IPS-18a (cell line): ENCODE data around the gene KPNA1.

ENCODE experiments used
- H3K27ac ChIP-seq: one replicate; pipeline ENCODE4 v1.5.1; 2013; ENCODE audit warnings: low read length
- H3K27me3 ChIP-seq: one replicate; pipeline ENCODE4 v1.6.1; 2013; ENCODE audit warnings: mild to moderate bottlenecking, low read length; ENCODE audit not compliant: control insufficient read depth, insufficient read depth
- H3K36me3 ChIP-seq: one replicate; pipeline ENCODE4 v1.6.1; 2013; ENCODE audit warnings: low read depth, low read length; ENCODE audit not compliant: control insufficient read depth
- H3K4me1 ChIP-seq: one replicate; pipeline ENCODE4 v1.6.1; 2013; ENCODE audit warnings: low read depth, low read length; ENCODE audit not compliant: control insufficient read depth
- H3K4me3 ChIP-seq: one replicate; pipeline ENCODE4 v1.5.1; 2013; ENCODE audit warnings: low read length
- H3K9ac ChIP-seq: one replicate; pipeline ENCODE4 v1.6.1; 2013; ENCODE audit warnings: mild to moderate bottlenecking, low read length, moderate library complexity
- H3K9me3 ChIP-seq: one replicate; pipeline ENCODE4 v1.6.1; 2013; ENCODE audit warnings: low read depth, low read length; ENCODE audit not compliant: control insufficient read depth

KPNA1 gene

DNA sequence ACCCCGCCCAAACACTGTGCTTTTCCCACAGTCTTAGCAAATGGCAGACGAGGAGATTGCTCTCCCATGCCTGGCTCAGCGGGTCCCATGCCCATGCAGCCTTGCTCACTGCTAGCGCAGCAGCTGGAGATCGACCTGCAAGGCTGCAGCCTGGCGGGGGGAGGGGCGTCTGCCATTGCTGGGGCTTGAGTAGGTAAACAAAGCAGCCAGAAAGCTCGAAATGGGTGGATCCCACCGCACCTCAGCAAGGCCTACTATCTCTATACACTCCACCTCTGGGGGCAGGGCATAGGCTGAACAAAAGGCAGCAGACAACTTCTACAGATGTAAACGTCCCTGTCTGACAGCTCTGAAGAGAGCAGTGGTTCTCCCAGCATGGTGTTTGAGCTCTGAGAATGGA is 71.6 kb downstream of the KPNA1 start:
- H3K9me3 ChIP-seq = no peaks in the 10 kb centered on the region
- H3K9ac ChIP-seq = no peak overlapping the region
- peaks cover 29% of the 10 kb centered on the region for H3K36me3 ChIP-seq
- no peak overlapping the region for H3K4me3 ChIP-seq
- H3K27me3 ChIP-seq = no peaks in the 10 kb centered on the region
- H3K4me1 ChIP-seq = peaks cover 13% of the 10 kb centered on the region
- peak overlapping the region; percentile 71 for H3K27ac ChIP-seq

DNA sequence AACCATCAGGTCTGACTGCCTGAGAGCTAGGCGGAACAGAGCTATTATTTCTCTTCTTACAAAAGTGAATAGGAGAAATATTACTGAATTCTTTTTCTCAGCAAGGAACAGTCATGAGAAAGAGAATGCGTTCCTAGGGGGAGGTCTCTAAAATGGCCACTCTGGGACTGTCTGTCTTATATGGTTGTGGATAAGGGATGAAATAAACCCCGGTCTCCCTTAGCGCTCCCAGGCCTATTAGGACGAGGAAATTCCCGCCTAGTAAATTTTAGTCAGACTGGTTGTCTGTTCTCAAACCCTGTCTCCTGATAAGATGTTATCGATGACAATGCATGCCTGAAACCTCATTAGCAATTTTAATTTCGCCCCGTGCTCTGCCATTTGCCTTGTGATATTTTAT is 78.8 kb downstream of the KPNA1 start:
- Histone ChIP-seq H3K36me3 (peaks cover 53% of the 10 kb centered on the region), H3K27me3 (no peaks in the 10 kb centered on the region), H3K4me3 (no peak overlapping the region), H3K4me1 (no peaks in the 10 kb centered on the region), H3K27ac (no peak overlapping the region), H3K9me3 (no peaks in the 10 kb centered on the region), H3K9ac (no peak overlapping the region)

- Histone ChIP-seq H3K9me3 (no peaks in the 10 kb centered on the region), H3K36me3 (peaks cover 46% of the 10 kb centered on the region), H3K4me1 (no peaks in the 10 kb centered on the region)
These were observed 84.4 kb downstream of the KPNA1 start for GRCh38 chr3:122430371-122430770.

GRCh38 chr3:122427857-122428471 is 86.8 kb downstream of the KPNA1 start:
- Histone ChIP-seq H3K9ac (no peak overlapping the region), H3K27me3 (no peaks in the 10 kb centered on the region), H3K27ac (no peak overlapping the region), H3K4me1 (no peaks in the 10 kb centered on the region), H3K36me3 (peaks cover 55% of the 10 kb centered on the region), H3K4me3 (no peak overlapping the region), H3K9me3 (no peaks in the 10 kb centered on the region)

More at GRCh38 chr3:122430371-122430770, 84.4 kb downstream of the KPNA1 start:
- Histone ChIP-seq H3K4me3 (no peak overlapping the region), H3K27me3 (no peaks in the 10 kb centered on the region), H3K27ac (no peak overlapping the region), H3K9ac (no peak overlapping the region)

DNA sequence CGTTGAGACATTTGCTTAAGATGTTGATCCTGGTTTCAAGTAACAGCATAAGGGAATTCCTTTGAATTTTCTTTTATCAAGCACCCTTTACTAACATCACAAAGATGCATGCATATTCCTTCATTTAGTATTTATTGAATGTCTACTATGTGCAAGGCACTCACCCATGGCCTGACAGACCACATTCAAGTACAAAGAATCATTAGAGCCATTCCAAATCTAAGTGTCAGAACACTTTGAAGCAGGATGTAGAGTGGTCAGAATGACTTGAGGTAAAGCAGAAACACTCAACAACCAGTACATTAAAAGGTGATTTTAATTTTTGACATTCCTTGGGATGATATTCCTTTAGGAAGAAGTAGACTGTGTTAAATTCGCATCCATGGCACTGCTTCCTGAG is 92.9 kb downstream of the KPNA1 start:
- peaks cover 37% of the 10 kb centered on the region for H3K36me3 ChIP-seq

GRCh38 chr3:122421101-122421500 is 93.6 kb downstream of the KPNA1 start:
- Histone ChIP-seq H3K9ac (no peak overlapping the region), H3K36me3 (peaks cover 30% of the 10 kb centered on the region), H3K4me1 (no peaks in the 10 kb centered on the region), H3K9me3 (no peaks in the 10 kb centered on the region), H3K27ac (no peak overlapping the region), H3K27me3 (no peaks in the 10 kb centered on the region), H3K4me3 (no peak overlapping the region)

More for the DNA sequence above, 92.9 kb downstream of the KPNA1 start:
- Histone ChIP-seq H3K4me1 (no peaks in the 10 kb centered on the region), H3K27me3 (no peaks in the 10 kb centered on the region), H3K27ac (no peak overlapping the region), H3K4me3 (no peak overlapping the region), H3K9me3 (no peaks in the 10 kb centered on the region), H3K9ac (no peak overlapping the region)

DNA sequence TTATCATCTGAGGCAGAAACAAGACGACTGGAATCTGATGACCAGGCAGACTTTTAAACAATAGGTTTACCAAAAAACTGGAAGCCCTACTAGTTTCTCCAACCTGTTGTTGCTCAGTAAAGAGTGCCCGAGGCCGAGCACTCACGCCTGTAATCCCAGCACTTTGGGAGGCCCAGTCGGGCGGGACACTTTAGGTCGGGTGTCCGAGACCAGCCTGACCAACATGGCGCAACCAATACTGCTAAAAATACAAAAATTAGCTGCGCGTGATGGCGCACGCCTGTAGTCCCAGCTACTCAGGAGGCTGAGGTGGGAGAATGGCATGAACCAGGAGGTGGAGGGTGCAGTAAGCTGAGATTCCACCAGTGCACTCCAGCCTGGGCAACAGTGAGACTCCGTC is 97.8 kb downstream of the KPNA1 start:
- Histone ChIP-seq H3K27ac (no peak overlapping the region), H3K36me3 (peaks cover 3% of the 10 kb centered on the region), H3K4me1 (peaks cover 4% of the 10 kb centered on the region), H3K9ac (peak overlapping the region; percentile 84), H3K4me3 (peak overlapping the region; percentile 90), H3K27me3 (no peaks in the 10 kb centered on the region), H3K9me3 (no peaks in the 10 kb centered on the region)

DNA sequence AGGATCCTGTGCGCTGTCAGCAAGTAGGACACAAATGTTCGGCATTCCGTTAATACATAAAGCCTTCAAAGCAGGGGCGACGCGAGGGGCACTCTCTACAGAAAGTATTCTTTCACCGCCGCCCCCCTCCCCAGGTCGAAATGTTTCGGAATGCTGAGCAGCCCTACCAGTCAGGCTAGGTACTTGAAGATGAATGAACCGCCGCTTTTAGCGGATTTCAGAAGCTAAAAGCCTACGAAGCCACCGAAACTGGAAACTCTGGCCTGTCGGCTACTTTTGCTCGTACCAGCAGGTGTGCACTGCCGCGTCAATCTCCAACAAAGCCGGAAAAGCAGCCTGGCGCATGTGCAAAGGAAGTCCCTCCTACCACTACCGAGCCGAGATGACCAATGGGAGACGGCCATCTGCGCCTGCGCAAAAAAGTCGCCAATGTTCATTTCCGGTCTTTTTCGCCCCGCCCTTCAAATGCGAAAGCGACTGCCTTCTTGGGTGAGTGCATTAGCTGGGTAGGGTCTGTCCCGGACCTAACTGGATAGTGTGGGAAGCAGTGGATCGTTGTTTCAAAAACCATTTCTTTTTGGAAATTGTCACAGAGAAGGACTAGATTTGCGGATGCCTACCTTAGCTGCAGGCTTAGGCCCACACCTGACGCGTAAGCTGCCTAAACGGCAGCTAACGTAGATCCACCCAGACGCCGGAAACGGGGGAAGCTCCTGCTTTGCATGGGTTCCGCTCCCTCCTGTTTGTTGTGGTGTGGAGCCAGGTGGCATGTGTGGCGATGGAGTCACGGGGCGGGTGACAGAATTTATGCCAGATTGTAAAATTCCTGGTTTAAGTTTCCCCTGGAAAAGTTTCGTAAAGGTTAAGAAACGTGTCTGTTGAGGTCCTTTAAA is 98.7 kb downstream of the KPNA1 start, which contains the start of gene WDR5B:
Gene WDR5B, minus strand, starts transcription at position 301 of the 893 bp plus-strand sequence. CDS start 534 bp downstream, outside the sequence.
- H3K9ac ChIP-seq = peak within 1 kb of the TSS; percentile 84
- peak within 1 kb of the TSS; percentile 87 for H3K27ac ChIP-seq
- H3K4me1 ChIP-seq = peaks cover 4% of the 10 kb centered on the region
- no peaks in the 10 kb centered on the region for H3K9me3 ChIP-seq
- no peaks in the 10 kb centered on the region for H3K36me3 ChIP-seq
- peak within 1 kb of the TSS; percentile 90 for H3K4me3 ChIP-seq
- H3K27me3 ChIP-seq = no peaks in the 10 kb centered on the region

GRCh38 chr3:122415104-122415744 is 99.5 kb downstream of the KPNA1 start:
- no peak overlapping the region for H3K27ac ChIP-seq

DNA sequence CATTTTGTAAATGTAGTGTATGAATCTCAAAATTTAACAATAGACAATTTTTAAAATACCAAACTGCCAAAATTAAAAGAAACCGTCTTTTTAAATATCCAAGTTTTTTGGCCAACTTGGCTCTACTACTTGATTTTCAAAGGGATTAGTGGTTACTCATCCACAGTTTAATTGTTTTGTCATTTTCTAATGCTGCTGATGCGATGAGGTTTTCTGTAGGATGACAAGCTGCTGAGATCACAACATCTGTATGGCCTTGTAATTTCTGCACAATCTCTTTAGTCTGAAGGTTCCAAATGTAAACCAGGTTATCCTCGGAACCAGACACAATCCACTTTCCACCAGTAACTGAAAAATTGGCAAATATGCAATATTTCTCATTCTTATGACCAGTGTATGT is 100.3 kb downstream of the KPNA1 start:
- H3K9ac ChIP-seq = no peak overlapping the region
- peaks cover 4% of the 10 kb centered on the region for H3K4me1 ChIP-seq
- peaks cover 14% of the 10 kb centered on the region for H3K36me3 ChIP-seq
- no peaks in the 10 kb centered on the region for H3K9me3 ChIP-seq
- no peak overlapping the region for H3K27ac ChIP-seq
- no peak overlapping the region for H3K4me3 ChIP-seq
- no peaks in the 10 kb centered on the region for H3K27me3 ChIP-seq

More at GRCh38 chr3:122415104-122415744, 99.5 kb downstream of the KPNA1 start:
- Histone ChIP-seq H3K9me3 (no peaks in the 10 kb centered on the region), H3K27me3 (no peaks in the 10 kb centered on the region), H3K36me3 (peaks cover 6% of the 10 kb centered on the region), H3K4me1 (peaks cover 4% of the 10 kb centered on the region), H3K4me3 (peak overlapping the region; percentile 90), H3K9ac (peak overlapping the region; percentile 84)

- H3K4me3 ChIP-seq = no peak overlapping the region
- peaks cover 32% of the 10 kb centered on the region for H3K36me3 ChIP-seq
- H3K9me3 ChIP-seq = no peaks in the 10 kb centered on the region
- no peak overlapping the region for H3K27ac ChIP-seq
- no peak overlapping the region for H3K9ac ChIP-seq
- H3K4me1 ChIP-seq = peaks cover 4% of the 10 kb centered on the region
- H3K27me3 ChIP-seq = no peaks in the 10 kb centered on the region
These were observed 104.1 kb downstream of the KPNA1 start for GRCh38 chr3:122410639-122411038.
